ENCODE results near the gene CLEC1B.
"Not testable (repeated sequence)": the region's sequence is repeated elsewhere in the genome, so short reads cannot be mapped to it uniquely, and the experiment has no call there.

GRCh38 chr12:10026666-10027065, 27.7 kb upstream of the CLEC1B start:
- TF ChIP-seq POLR2AphosphoS5, POLR2A, CTCF, EP300 (IDR thresholded peaks at IDR 0.05): not testable (repeated sequence)
